Erythroblast (primary cell): Measurements from ENCODE around the gene TMEM229B.

Experiments used
- GATA1 ChIP-seq: IDR thresholded peaks from 2 replicates; pipeline ENCODE4 v1.6.1; 2011; ENCODE audit warnings: low read depth, mild to moderate bottlenecking, control low read depth, low read length, moderate library complexity
- POLR2A ChIP-seq: IDR thresholded peaks from 2 replicates; pipeline ENCODE4 v1.6.1; 2011; ENCODE audit warnings: mild to moderate bottlenecking, low read length

GRCh38 chr14:67512463-67513310 lies 24.2 kb upstream of the TMEM229B start:
- TF ChIP-seq POLR2A = no peak
- TF ChIP-seq GATA1 = no peak
